ENCODE results near the gene RNF152.

DNA sequence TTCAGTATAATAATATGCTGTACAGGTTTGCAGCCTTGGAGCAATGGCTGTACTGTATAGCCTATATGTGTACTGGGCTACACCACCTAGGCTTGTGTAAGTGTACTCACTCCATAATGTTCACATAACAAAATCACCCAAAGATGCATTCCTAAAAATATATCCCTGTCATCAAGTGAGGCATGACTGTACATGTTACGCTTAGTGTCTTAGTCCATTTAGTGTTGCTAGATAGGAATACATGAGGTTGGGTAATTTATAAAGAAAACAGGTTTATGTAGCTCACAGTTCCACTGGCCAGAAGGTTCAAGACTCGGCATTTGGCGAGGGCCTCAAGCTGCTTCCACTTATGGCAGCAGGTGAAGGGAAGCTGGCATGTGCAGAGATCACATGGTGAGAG lies 31.4 kb downstream of the RNF152 start:
- TF ChIP-seq, protein P1, sequence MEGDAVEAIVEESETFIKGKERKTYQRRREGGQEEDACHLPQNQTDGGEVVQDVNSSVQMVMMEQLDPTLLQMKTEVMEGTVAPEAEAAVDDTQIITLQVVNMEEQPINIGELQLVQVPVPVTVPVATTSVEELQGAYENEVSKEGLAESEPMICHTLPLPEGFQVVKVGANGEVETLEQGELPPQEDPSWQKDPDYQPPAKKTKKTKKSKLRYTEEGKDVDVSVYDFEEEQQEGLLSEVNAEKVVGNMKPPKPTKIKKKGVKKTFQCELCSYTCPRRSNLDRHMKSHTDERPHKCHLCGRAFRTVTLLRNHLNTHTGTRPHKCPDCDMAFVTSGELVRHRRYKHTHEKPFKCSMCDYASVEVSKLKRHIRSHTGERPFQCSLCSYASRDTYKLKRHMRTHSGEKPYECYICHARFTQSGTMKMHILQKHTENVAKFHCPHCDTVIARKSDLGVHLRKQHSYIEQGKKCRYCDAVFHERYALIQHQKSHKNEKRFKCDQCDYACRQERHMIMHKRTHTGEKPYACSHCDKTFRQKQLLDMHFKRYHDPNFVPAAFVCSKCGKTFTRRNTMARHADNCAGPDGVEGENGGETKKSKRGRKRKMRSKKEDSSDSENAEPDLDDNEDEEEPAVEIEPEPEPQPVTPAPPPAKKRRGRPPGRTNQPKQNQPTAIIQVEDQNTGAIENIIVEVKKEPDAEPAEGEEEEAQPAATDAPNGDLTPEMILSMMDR (IDR thresholded peaks at IDR 0.05): no peak
- TF ChIP-seq POLR2A (IDR thresholded peaks at IDR 0.05): no peak
